Inferior parietal cortex (tissue), 1 donor: Measurements from ENCODE around the gene CACHD1.
A peak's percentile ranks its signal among the peaks of the same experiment; 100 is the strongest.
"Not testable (repeated sequence)": the region's sequence is repeated elsewhere in the genome, so short reads cannot be mapped to it uniquely, and the experiment has no call there.

Experiments used
- DNase-seq: peaks from one replicate; pipeline ENCODE4 v3.0.0-alpha.2; 2016; ENCODE audit errors: extremely low spot score

CACHD1 gene

GRCh38 chr1:64588876-64589275 lies 118.9 kb downstream of the CACHD1 start:
- no peak for DNase-seq

GRCh38 chr1:64590316-64590715 lies 120.4 kb downstream of the CACHD1 start:
- no peak for DNase-seq

GRCh38 chr1:64594446-64594845 lies 124.5 kb downstream of the CACHD1 start:
- DNase-seq, result no peak

- DNase-seq, result no peak
These were observed 126.1 kb downstream of the CACHD1 start for GRCh38 chr1:64595871-64596515.

GRCh38 chr1:64597113-64597512 lies 127.2 kb downstream of the CACHD1 start:
- no peak for DNase-seq

- DNase-seq, result no peak
These were observed 128.2 kb downstream of the CACHD1 start for GRCh38 chr1:64598100-64598571.

GRCh38 chr1:64599242-64599641 lies 129.3 kb downstream of the CACHD1 start:
- no peak for DNase-seq

- no peak for DNase-seq
These were observed 131.3 kb downstream of the CACHD1 start for GRCh38 chr1:64601207-64601606.

- DNase-seq, result no peak
These were observed 138.2 kb downstream of the CACHD1 start for GRCh38 chr1:64608005-64608650.

GRCh38 chr1:64608651-64609048 lies 138.7 kb downstream of the CACHD1 start:
- no peak for DNase-seq

- not testable (repeated sequence) for DNase-seq
These were observed 141.0 kb downstream of the CACHD1 start for GRCh38 chr1:64610950-64611349.

- no peak for DNase-seq
These were observed 146.1 kb downstream of the CACHD1 start for GRCh38 chr1:64616039-64616438.

- no peak for DNase-seq
These were observed 153.8 kb downstream of the CACHD1 start for GRCh38 chr1:64623750-64624191.

- DNase-seq, result no peak
These were observed 154.3 kb downstream of the CACHD1 start for GRCh38 chr1:64624218-64624713.

GRCh38 chr1:64624808-64625207 lies 154.9 kb downstream of the CACHD1 start:
- no peak for DNase-seq

GRCh38 chr1:64630611-64631010 lies 160.7 kb downstream of the CACHD1 start:
- DNase-seq, result no peak

- DNase-seq, result peak; percentile 51
These were observed 161.6 kb downstream of the CACHD1 start for GRCh38 chr1:64631346-64632034.

- no peak for DNase-seq
These were observed 163.0 kb downstream of the CACHD1 start for GRCh38 chr1:64632936-64633335.

- no peak for DNase-seq
These were observed 175.8 kb downstream of the CACHD1 start for GRCh38 chr1:64645735-64646134.

- DNase-seq, result no peak
These were observed 180.5 kb downstream of the CACHD1 start for GRCh38 chr1:64650411-64650810.

GRCh38 chr1:64651841-64652240 lies 181.9 kb downstream of the CACHD1 start:
- DNase-seq, result no peak

GRCh38 chr1:64653466-64653865 lies 183.5 kb downstream of the CACHD1 start:
- no peak for DNase-seq
